Fibroblast of upper back skin (primary cell): Measurements from ENCODE around the gene ALDH18A1.
"Not testable (repeated sequence)": the region's sequence is repeated elsewhere in the genome, so short reads cannot be mapped to it uniquely, and the experiment has no call there.

Source experiments
- DNase-seq: peaks from one replicate; pipeline ENCODE4 v3.0.0-alpha.2; 2013

The ALDH18A1 gene

GRCh38 chr10:95656291-95657164 is at the start of gene ALDH18A1:
TSS of gene ALDH18A1 (minus strand) at chr10:95656711. CDS start at chr10:95653377, 3,334 bp downstream.
- DNase-seq: peak; percentile 92

- no peak for DNase-seq
Observed at GRCh38 chr10:95698415-95698814, 41.9 kb upstream of the ALDH18A1 start.

- DNase-seq: no peak
Observed at GRCh38 chr10:95697429-95697828, 40.9 kb upstream of the ALDH18A1 start.

- DNase-seq: no peak
Observed at GRCh38 chr10:95694665-95695064, 38.2 kb upstream of the ALDH18A1 start.

- DNase-seq: peak; percentile 100
Observed at GRCh38 chr10:95693668-95694534, 37.4 kb upstream of the ALDH18A1 start, which contains the start of gene TCTN3. TSS of gene TCTN3 (minus strand) at chr10:95693927. CDS start at chr10:95693899, 28 bp downstream.

GRCh38 chr10:95693071-95693667 is 36.7 kb upstream of the ALDH18A1 start:
- DNase-seq: no peak

GRCh38 chr10:95691281-95691680 is 34.8 kb upstream of the ALDH18A1 start:
- no peak for DNase-seq

GRCh38 chr10:95688648-95689047 is 32.1 kb upstream of the ALDH18A1 start:
- DNase-seq: no peak

- DNase-seq: no peak
Observed at GRCh38 chr10:95683966-95684365, 27.5 kb upstream of the ALDH18A1 start.

- no peak for DNase-seq
Observed at GRCh38 chr10:95675403-95676116, 19.0 kb upstream of the ALDH18A1 start.

- no peak for DNase-seq
Observed at GRCh38 chr10:95674643-95675042, 18.1 kb upstream of the ALDH18A1 start.

GRCh38 chr10:95672641-95673040 is 16.1 kb upstream of the ALDH18A1 start:
- DNase-seq: not testable (repeated sequence)

GRCh38 chr10:95664543-95664942 is 8.0 kb upstream of the ALDH18A1 start:
- DNase-seq: no peak

GRCh38 chr10:95663496-95663895 is 7.0 kb upstream of the ALDH18A1 start:
- DNase-seq: no peak

GRCh38 chr10:95661818-95662217 is 5.3 kb upstream of the ALDH18A1 start:
- no peak for DNase-seq

- peak; percentile 36 for DNase-seq
Observed at GRCh38 chr10:95660283-95660682, 3.8 kb upstream of the ALDH18A1 start.

GRCh38 chr10:95657250-95657649 is 739 bp upstream of the ALDH18A1 start:
- no peak for DNase-seq

GRCh38 chr10:95655571-95656290 is 780 bp downstream of the ALDH18A1 start:
- peak; percentile 4 for DNase-seq

- DNase-seq: no peak
Observed at GRCh38 chr10:95653895-95654294, 2.6 kb downstream of the ALDH18A1 start.

GRCh38 chr10:95651346-95652060 is 5.0 kb downstream of the ALDH18A1 start:
- DNase-seq: peak; percentile 34

- DNase-seq: no peak
Observed at GRCh38 chr10:95650232-95650631, 6.3 kb downstream of the ALDH18A1 start.
